PC-9 (cell line): Measurements from ENCODE around the gene CARS1. TPM values are rescaled to one million over a fixed set of nuclear protein-coding genes. Genes with fewer than 3 reads are reported as not detected.

Experiments used
- BruUV-seq: library from RNA; stranded (reverse); fragments of 400-500 nt; replicated peaks from 2 replicates; lab custom pipeline; 2021; lab: Mats Ljungman, UMichigan
- CTCF ChIA-PET: fragments of 300-600 bp; sonication (Branson Sonifier 250); formaldehyde crosslinking; loops from one replicate; lab custom pipeline; 2022; ENCODE audit warnings: antibody characterized with exemption; lab: Charles Lee
- POLR2A ChIA-PET: fragments of 300-600 bp; sonication (Branson Sonifier 250); formaldehyde crosslinking; loops from one replicate; lab custom pipeline; 2022; ENCODE audit warnings: antibody characterized with exemption; ENCODE audit not compliant: unreplicated experiment; lab: Charles Lee
- DNase-seq, 2 experiments: peaks; one replicate each; pipeline versions ENCODE4 v3.0.0 to v3.0.0-alpha.2; 2015 to 2022; ENCODE audit warnings: mixed read lengths in 1 of 2
- H2AFZ ChIP-seq: fragments of 200-600 bp; sonication (generic); 2 replicates; pipeline ENCODE4 v1.8.1; 2017; ENCODE audit warnings: antibody characterized with exemption
- H3F3A ChIP-seq: fragments of 200-600 bp; sonication (generic); 2 replicates; pipeline ENCODE4 v1.8.1; 2017; ENCODE audit warnings: antibody characterized with exemption, mild to moderate bottlenecking, low read depth; ENCODE audit not compliant: insufficient read depth
- H3K27ac ChIP-seq: fragments of 200-600 bp; sonication (generic); 2 replicates; pipeline ENCODE4 v1.6.1; 2016; ENCODE audit warnings: mixed run types
- H3K27me3 ChIP-seq: fragments of 200-600 bp; sonication (generic); 2 replicates; pipeline ENCODE4 v1.6.1; 2016; ENCODE audit warnings: low read depth, mixed run types; ENCODE audit not compliant: insufficient read depth
- H3K36me3 ChIP-seq: fragments of 200-600 bp; sonication (generic); 2 replicates; pipeline ENCODE4 v1.6.1; 2016; ENCODE audit warnings: low read depth, mixed run types
- H3K4me1 ChIP-seq: fragments of 200-600 bp; sonication (generic); replicated peaks from 2 replicates; pipeline ENCODE4 v1.6.1; 2016; ENCODE audit warnings: mixed run types; ENCODE audit not compliant: insufficient read depth
- H3K4me2 ChIP-seq: fragments of 200-600 bp; sonication (generic); 2 replicates; pipeline ENCODE4 v1.6.1; 2017; ENCODE audit warnings: mixed run types
- H3K4me3 ChIP-seq: fragments of 200-600 bp; sonication (generic); 2 replicates; pipeline ENCODE4 v1.6.1; 2016; ENCODE audit warnings: mixed run types
- H3K79me2 ChIP-seq: fragments of 200-600 bp; sonication (generic); 2 replicates; pipeline ENCODE4 v1.6.1; 2017; ENCODE audit warnings: low read depth, mixed run types
- H3K9me2 ChIP-seq: fragments of 200-600 bp; sonication (generic); 2 replicates; pipeline ENCODE4 v1.8.1; 2017; ENCODE audit warnings: mild to moderate bottlenecking; ENCODE audit not compliant: insufficient read depth
- H3K9me3 ChIP-seq: fragments of 200-600 bp; sonication (generic); 2 replicates; pipeline ENCODE4 v1.8.1; 2016; ENCODE audit warnings: low read depth; ENCODE audit not compliant: insufficient read depth
- H4K20me1 ChIP-seq: fragments of 200-600 bp; sonication (generic); 2 replicates; pipeline ENCODE4 v1.8.1; 2017; ENCODE audit not compliant: insufficient read depth
- EZH2 ChIP-seq: fragments of 200-600 bp; sonication (generic); IDR thresholded peaks from 2 replicates; pipeline ENCODE4 v1.8.0; 2017; ENCODE audit warnings: antibody characterized with exemption, low read depth
- intact Hi-C: fragments of 100-400 bp; cut with micrococcal nuclease; formaldehyde crosslinking; loops from one replicate; pipeline ENCODE4 v1.10.0; 2022; ENCODE audit not compliant: unreplicated experiment
- total RNA-seq: library from RNA; stranded (reverse); gene quantifications from 2 replicates; pipeline ENCODE4 v1.2.3, GENCODE V29; 2021
- TF ChIP-seq, protein P1 (sequence below): fragments of 200-600 bp; sonication (generic); conservative IDR thresholded peaks from 2 replicates; pipeline ENCODE4 v1.6.1; 2017; ENCODE audit warnings: mixed run types, antibody characterized with exemption, mild to moderate bottlenecking, moderate library complexity

CARS1 gene
- total RNA-seq, 1 experiment from 2014 or later, result 78.8 TPM

DNA sequence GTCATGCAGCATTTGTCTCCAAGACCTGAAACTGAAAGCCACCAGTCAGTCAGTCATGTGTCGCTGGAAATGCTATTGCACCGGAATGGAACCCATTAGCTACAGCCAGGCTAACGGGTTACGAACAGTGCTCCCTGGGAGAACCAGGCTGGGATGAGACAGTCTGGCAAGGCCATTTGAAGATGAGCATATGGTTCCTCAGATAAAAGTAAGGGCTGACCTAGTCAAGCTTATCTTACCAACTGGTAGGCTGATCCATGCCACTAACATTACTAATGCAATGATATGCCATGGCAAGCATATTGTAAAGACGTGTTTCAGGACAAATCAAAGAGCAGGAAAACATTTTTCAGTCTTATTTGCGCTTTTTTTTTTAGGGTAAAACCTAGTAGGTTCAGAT is 93.5 kb downstream of the CARS1 start:
- Histone ChIP-seq H3K79me2 (no peaks in the 10 kb centered on the region), H4K20me1 (no peaks in the 10 kb centered on the region), H3K9me2 (no peaks in the 10 kb centered on the region), H3K9me3 (no peaks in the 10 kb centered on the region), H2AFZ (no peak overlapping the region), H3F3A (no peaks in the 10 kb centered on the region), H3K27ac (no peak overlapping the region), H3K36me3 (no peaks in the 10 kb centered on the region), H3K4me1 (no peaks in the 10 kb centered on the region), H3K27me3 (no peaks in the 10 kb centered on the region), H3K4me3 (no peak overlapping the region), H3K4me2 (no peak overlapping the region)
- POLR2A ChIA-PET, result no interaction called here
- no TSS peak for BruUV-seq
- intact Hi-C loops, result no loop called here
- no peak for DNase-seq
- CTCF ChIA-PET, result no interaction called here
- TF ChIP-seq EZH2, result no peak
- TF ChIP-seq, protein P1, sequence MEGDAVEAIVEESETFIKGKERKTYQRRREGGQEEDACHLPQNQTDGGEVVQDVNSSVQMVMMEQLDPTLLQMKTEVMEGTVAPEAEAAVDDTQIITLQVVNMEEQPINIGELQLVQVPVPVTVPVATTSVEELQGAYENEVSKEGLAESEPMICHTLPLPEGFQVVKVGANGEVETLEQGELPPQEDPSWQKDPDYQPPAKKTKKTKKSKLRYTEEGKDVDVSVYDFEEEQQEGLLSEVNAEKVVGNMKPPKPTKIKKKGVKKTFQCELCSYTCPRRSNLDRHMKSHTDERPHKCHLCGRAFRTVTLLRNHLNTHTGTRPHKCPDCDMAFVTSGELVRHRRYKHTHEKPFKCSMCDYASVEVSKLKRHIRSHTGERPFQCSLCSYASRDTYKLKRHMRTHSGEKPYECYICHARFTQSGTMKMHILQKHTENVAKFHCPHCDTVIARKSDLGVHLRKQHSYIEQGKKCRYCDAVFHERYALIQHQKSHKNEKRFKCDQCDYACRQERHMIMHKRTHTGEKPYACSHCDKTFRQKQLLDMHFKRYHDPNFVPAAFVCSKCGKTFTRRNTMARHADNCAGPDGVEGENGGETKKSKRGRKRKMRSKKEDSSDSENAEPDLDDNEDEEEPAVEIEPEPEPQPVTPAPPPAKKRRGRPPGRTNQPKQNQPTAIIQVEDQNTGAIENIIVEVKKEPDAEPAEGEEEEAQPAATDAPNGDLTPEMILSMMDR, result no peak

GRCh38 chr11:2963112-2963754 is 94.0 kb downstream of the CARS1 start:
- DNase-seq, result no peak
- ChIA-PET POLR2A (no interaction called here), CTCF (no interaction called here)
- Histone ChIP-seq H3F3A (no peaks in the 10 kb centered on the region), H4K20me1 (no peaks in the 10 kb centered on the region; the same call in 1 of the 2 replicates), H3K27me3 (no peaks in the 10 kb centered on the region), H3K4me1 (no peaks in the 10 kb centered on the region), H3K4me2 (no peak overlapping the region), H3K9me2 (no peaks in the 10 kb centered on the region), H3K79me2 (no peaks in the 10 kb centered on the region), H3K27ac (no peak overlapping the region), H3K4me3 (no peak overlapping the region), H2AFZ (no peak overlapping the region), H3K36me3 (no peaks in the 10 kb centered on the region), H3K9me3 (no peaks in the 10 kb centered on the region)
- no TSS peak for BruUV-seq
- intact Hi-C loops, result no loop called here
- TF ChIP-seq, protein P1, result no peak
- no peak for TF ChIP-seq EZH2

- BruUV-seq, result no TSS peak
- no peak for TF ChIP-seq EZH2
- TF ChIP-seq, protein P1, result no peak
- intact Hi-C loops, result no loop called here
- POLR2A ChIA-PET, result no interaction called here
- no peaks in the 10 kb centered on the region for H3F3A ChIP-seq
- no peak overlapping the region for H2AFZ ChIP-seq
- H3K79me2 ChIP-seq, result no peaks in the 10 kb centered on the region
- H3K27ac ChIP-seq, result no peak overlapping the region
- no peaks in the 10 kb centered on the region for H3K9me2 ChIP-seq
- no peaks in the 10 kb centered on the region for H3K36me3 ChIP-seq
- DNase-seq, result no peak
- CTCF ChIA-PET, result interaction anchor here (0.6 kb wide), 1 partner anchor 31 kb away, joined by 6 read pairs; no protein-coding TSS in a partner anchor
- H3K4me1 ChIP-seq, result no peaks in the 10 kb centered on the region
- no peaks in the 10 kb centered on the region; the same call in 1 of the 2 replicates for H4K20me1 ChIP-seq
- H3K27me3 ChIP-seq, result no peaks in the 10 kb centered on the region
- H3K4me3 ChIP-seq, result no peak overlapping the region
- no peak overlapping the region for H3K4me2 ChIP-seq
- H3K9me3 ChIP-seq, result no peaks in the 10 kb centered on the region
Observed at GRCh38 chr11:2961080-2961479, 96.1 kb downstream of the CARS1 start.
